ENCODE measurements around the gene RAF1.
A peak's percentile ranks its signal among the peaks of the same experiment; 100 is the strongest.
"Not testable (repeated sequence)": the region's sequence is repeated elsewhere in the genome, so short reads cannot be mapped to it uniquely, and the experiment has no call there.

The RAF1 gene

DNA sequence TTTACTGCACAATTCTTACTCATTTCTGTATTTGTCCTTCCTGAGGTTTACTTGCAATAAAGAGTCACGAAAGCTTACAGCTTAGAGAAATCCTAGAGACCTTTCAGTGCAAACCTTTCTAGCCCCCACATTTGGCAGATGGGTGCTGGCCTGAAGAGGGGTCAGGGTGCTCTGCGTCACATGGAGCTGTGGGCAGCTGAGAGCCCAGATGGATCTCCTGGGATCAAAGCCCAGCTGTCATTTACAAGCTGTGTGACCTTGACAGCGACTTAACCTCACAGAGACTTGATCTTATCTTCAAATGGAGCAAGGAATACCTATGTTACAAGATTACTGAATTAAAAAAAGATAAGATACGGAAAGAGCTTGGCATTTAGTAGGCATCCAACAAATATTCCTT is 24.0 kb upstream of the RAF1 start:
- ATAC-seq (no peak), DNase-seq (no peak)
- H3K4me1 Mint-ChIP-seq = no peaks in the 10 kb centered on the region
- no peak overlapping the region for H3K27ac Mint-ChIP-seq
- no peak overlapping the region for H3K4me3 Mint-ChIP-seq
- H3K9me3 Mint-ChIP-seq = no peaks in the 10 kb centered on the region
- peaks cover 7% of the 10 kb centered on the region for H3K27me3 Mint-ChIP-seq

DNA sequence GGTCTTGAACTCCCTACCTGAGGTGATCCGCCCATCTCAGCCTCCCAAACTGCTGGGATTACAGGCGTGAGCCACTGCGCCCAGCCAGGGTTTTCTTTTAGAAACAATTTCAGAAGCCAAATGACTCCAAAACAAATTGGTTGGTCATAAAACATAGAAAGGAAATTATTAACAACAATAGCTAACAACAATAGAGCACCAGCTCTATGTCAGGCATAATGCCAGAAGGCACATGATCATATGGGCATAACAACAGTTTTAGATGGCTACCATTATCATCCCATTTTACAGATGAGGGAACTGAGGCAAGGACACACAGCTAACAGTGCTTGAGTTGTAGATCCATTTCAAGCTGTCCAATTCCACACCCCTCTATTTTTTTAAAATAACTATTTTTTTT is 22.2 kb upstream of the RAF1 start:
- Mint-ChIP-seq H3K9me3 (no peaks in the 10 kb centered on the region), H3K27me3 (peaks cover 7% of the 10 kb centered on the region), H3K4me1 (peaks cover 11% of the 10 kb centered on the region), H3K27ac (no peak overlapping the region), H3K4me3 (no peak overlapping the region)
- DNase-seq (no peak), ATAC-seq (no peak)

DNA sequence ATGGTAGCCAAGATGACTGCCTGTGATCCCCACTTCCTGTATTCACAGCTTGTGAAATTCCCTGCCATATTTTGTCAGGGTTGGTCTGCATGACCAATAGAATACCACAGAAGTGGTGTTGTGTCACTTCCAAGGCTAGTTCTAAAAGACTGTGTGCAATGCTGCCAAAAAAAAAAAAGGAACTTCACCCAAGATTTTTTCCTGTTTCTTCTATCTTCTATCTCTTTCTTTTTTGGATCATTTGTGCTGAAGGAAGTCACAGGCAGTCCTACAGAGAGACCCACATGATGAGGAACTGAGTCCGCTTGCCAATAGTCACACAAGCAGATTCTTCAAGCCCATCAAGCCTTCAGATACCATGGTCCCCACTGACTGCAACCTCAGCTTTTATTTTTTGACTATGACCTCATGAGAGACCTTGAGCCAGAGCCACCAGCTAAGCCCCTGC is 18.1 kb upstream of the RAF1 start:
- no peak for DNase-seq
- Mint-ChIP-seq H3K9me3 (no peaks in the 10 kb centered on the region), H3K4me3 (no peak overlapping the region), H3K27me3 (no peaks in the 10 kb centered on the region), H3K4me1 (peaks cover 11% of the 10 kb centered on the region), H3K27ac (peak overlapping the region in 1 of 2 donors; percentile 40)
- no peak for ATAC-seq

DNA sequence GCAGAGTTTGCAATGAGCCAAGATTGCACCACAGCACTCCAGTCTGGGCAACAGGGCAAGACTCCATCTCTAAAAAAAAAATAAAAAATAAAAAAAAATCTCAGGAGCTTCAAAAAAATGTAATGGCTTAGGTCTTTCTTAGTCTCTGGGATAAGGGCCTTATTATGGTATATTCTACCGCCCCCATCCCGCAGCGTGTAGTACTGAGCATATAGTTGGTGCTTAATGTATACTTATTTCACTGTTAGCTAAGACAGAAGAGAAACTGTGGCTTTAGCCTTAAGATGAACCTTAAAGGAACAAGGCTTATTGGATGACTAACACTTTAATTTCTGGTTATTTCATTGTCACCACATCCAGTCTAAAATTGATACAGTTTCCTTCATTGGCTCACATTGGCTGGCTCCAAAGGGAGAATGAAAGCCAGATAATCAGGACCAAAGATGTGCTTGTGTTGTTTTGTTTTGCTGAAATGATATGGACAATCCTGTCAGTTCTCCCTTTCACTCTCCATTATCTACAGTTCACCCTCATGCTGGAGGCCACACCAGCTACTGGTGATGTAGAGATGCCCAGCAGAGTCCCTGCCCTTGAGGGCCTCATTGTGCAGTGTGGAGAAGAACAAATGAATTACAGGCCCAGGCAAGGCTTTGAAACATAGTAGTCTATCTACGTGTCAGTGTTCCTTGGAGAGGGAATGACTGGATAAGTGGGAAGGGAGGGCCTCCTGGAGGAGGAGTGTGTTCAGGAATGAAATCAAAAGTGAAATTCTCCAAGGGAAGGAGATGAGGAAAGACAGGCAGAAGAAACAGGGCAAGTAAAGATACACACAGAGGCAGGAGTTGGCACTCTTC is 17.4 kb upstream of the RAF1 start:
- ATAC-seq = no peak
- no peaks in the 10 kb centered on the region for H3K27me3 Mint-ChIP-seq
- H3K27ac Mint-ChIP-seq = peak overlapping the region; percentile 22 to 96
- peaks cover 11% of the 10 kb centered on the region for H3K4me1 Mint-ChIP-seq
- no peaks in the 10 kb centered on the region for H3K9me3 Mint-ChIP-seq
- peak overlapping the region in 1 of 2 donors; percentile 3 for H3K4me3 Mint-ChIP-seq
- no peak for DNase-seq

DNA sequence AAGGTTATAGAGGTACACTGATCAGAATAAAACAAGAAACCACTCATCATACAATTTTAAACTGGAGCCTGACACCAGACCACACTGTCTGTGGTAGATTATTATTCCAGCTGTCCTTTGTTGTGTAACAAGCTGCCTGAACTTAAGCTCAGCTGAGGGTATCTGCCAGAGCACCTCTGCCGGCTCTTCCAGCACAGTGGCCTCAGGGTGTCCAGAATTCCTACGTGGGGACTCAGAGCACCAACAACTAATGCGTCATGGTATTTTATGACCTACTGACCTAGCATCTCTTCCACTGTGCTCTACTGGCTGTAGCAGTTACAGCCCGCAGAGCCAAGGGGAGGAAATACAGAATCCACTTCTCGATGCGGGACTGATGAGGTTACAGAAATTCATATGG is 15.6 kb upstream of the RAF1 start:
- ATAC-seq (no peak), DNase-seq (no peak)
- H3K9me3 Mint-ChIP-seq = peaks cover 0 to 11% of the 10 kb centered on the region in 2 donors
- no peak overlapping the region for H3K4me3 Mint-ChIP-seq
- no peaks in the 10 kb centered on the region for H3K27me3 Mint-ChIP-seq
- peaks cover 11% of the 10 kb centered on the region for H3K4me1 Mint-ChIP-seq
- H3K27ac Mint-ChIP-seq = no peak overlapping the region

DNA sequence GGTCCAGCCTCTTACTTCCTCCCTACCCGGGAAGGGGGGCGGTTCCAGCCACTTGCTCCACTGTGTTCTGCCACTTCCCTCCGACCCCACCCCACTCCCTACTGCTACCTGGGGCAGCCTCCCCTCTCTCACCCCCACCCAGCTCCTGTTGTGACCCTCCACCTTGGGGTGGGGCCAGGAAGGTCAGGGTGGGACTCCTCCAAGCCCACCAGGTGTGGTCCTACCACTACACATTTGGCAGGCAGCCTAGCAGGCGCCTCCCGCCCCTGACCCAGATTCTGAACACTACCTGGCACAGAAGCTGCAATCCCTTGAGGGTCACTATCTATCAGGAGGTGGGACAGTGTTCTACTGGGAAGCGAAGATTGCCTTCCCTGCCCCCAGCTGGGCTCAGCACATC is 13.7 kb upstream of the RAF1 start:
- Mint-ChIP-seq H3K27me3 (no peaks in the 10 kb centered on the region), H3K4me1 (peaks cover 11% of the 10 kb centered on the region), H3K4me3 (no peak overlapping the region), H3K9me3 (peaks cover 0 to 11% of the 10 kb centered on the region in 2 donors), H3K27ac (no peak overlapping the region)
- DNase-seq (no peak), ATAC-seq (no peak)

DNA sequence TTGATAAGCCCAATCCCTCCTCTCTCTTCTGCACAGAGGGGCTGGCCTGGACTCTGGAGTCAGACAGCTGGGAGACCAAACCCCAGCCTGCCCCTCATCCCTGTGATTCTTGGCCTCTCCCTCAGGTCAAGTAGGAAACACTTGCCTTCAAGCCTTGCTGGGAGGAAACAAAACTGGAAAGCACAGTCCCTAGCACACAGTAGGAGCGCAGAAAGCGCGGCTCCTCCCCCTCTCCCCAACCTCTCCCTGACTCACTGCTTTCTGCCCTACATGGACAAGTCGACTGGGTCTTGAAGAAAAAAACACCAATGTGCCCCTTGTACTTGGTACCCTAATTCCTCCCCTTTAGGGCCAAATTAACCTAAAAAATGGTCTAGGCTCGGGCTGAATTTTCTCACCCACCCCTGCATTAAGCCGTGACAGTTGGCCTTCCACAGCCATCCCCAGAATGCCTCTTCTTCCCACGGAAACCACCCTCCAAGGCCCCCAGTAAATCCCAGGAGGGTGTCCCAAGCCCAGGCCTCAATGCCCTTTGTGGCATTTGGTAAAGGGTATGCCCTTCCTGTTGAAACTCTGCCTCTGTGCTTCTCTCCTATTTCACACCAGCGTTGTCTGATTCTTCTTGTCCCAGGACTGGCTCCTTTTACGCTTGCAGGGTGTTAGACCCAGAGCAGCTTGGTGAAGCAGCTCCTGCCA is 11.3 kb upstream of the RAF1 start:
- Mint-ChIP-seq H3K27me3 (no peaks in the 10 kb centered on the region), H3K4me3 (no peak overlapping the region), H3K4me1 (no peaks in the 10 kb centered on the region), H3K27ac (peak overlapping the region in 1 of 2 donors; percentile 30), H3K9me3 (peaks cover 0 to 11% of the 10 kb centered on the region in 2 donors)
- DNase-seq = no peak
- ATAC-seq = no peak

DNA sequence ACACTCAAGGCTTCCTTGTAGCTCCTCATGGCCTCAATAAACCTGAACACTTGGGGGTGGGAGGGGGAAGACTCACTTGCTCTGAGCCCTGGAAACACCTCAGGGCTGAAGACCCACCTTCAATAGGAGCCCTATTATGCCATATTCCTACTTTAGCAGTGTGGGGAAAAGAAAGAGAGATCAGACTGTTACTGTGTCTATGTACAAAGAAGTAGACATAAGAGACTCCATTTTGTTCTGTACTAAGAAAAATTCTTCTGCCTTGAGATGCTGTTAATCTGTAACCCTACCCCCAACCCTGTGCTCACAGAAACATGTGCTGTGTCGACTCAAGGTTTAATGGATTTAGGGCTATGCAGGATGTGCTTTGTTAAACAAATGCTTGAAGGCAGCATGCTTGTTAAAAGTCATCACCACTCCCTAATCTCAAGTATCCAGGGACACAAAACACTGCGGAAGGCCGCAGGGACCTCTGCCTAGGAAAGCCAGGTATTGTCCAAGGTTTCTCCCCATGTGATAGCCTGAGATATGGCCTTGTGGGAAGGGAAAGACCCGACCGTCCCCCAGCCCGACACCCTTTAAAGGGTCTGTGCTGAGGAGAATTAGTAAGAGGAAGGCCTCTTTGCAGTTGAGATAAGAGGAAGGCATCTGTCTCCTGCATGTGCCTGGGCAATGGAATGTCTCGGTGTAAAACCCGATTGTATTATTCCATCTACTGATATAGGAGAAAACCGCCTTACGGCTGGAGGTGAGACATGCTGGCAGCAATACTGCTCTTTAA is 10.2 kb upstream of the RAF1 start:
- H3K4me1 Mint-ChIP-seq, ATAC-seq, H3K4me3 Mint-ChIP-seq, DNase-seq, H3K27ac Mint-ChIP-seq, H3K27me3 Mint-ChIP-seq: not testable (repeated sequence)
- peaks cover 0 to 11% of the 10 kb centered on the region in 2 donors for H3K9me3 Mint-ChIP-seq

DNA sequence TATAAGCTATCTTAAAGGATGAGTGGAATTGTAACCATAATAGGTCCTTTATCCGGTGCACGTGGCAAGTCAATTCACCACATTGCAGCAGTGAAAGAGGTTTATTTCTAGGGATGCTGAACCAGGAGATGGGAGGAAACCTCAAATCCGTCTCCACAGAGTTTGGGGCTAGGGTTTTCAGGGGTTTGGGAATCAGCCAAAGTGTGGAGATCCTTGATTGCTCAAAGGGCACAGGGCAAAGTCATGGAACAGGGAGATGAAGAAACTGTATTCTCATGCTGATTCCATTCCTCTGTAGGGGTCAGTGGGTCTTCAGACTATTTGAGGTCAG is 7.2 kb upstream of the RAF1 start:
- DNase-seq (no peak), ATAC-seq (no peak)
- Mint-ChIP-seq H3K4me3 (no peak overlapping the region), H3K4me1 (no peaks in the 10 kb centered on the region), H3K27me3 (no peaks in the 10 kb centered on the region), H3K9me3 (peaks cover 0 to 11% of the 10 kb centered on the region in 2 donors), H3K27ac (no peak overlapping the region)

DNA sequence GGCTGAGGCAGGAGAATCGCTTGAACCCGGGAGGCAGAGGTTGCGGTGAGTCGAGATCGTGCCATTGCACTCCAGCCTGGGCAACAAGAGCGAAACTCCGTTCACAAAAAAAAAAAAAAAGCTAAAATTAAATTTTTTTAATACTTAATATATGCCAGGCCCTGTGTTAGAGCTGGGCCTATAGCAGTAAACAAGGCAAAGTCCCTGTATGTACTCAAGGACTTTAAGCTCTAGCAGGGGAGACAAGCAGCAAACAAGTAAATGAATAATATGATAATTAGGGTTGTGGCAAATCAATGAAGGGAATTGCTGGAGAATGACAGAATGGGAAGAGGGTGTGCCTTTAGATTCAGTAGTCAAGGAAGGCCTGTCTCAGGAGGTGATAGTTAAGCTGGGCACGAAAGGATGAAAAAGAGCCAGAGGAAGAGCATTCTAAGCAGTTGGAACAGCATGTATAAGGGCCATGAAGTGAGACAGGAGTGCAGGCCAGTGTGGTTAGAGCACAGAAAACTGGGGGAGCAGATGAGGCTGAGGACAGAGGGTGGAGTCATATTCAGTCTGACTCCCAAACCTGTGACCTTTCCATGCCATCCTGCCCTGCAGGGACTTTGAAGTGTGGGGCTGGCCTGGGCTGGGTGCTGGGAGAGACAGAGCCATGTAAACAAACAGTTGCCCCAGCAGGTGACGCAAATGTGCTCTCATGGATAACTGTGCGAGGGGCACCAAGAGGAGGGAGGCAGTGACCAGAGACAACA is 6.6 kb upstream of the RAF1 start:
- H3K27ac Mint-ChIP-seq = no peak overlapping the region
- ATAC-seq (no peak), DNase-seq (no peak)
- no peaks in the 10 kb centered on the region for H3K27me3 Mint-ChIP-seq
- H3K9me3 Mint-ChIP-seq = peaks cover 0 to 7% of the 10 kb centered on the region in 2 donors
- no peaks in the 10 kb centered on the region for H3K4me1 Mint-ChIP-seq
- no peak overlapping the region for H3K4me3 Mint-ChIP-seq

DNA sequence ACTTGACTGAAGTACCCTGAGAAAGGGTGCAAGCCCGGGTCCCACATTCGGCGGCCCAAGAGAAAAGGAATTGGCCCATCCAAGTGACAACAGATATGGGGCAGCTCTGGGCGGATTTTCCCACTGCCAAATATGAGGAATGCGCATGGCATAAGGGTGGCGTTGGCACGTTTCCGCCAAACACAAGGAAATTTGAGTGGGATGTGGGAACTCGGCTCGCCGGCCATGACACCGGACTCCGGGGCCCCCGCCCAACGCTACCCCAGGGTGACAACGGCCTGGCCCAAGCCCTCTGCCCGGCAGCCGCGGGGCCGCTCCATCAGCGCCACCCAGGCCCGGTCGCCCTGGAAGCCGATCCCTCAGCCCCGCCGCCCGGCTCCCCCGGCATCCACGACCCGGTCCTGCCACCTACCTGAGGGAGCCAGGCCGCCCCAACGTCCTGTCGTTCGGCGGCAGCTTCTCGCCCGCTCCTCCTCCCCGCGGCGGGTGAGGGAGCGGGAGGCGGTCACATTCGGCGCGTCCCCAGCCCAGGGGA is 449 bp downstream of the RAF1 start:
- H3K4me3 Mint-ChIP-seq = peak overlapping the region; percentile 86 to 94
- peak overlapping the region; percentile 100 for H3K27ac Mint-ChIP-seq
- no peak for DNase-seq
- ATAC-seq = peak; percentile 69
- no peaks in the 10 kb centered on the region for H3K9me3 Mint-ChIP-seq
- no peaks in the 10 kb centered on the region for H3K27me3 Mint-ChIP-seq
- peaks cover 40% of the 10 kb centered on the region for H3K4me1 Mint-ChIP-seq

DNA sequence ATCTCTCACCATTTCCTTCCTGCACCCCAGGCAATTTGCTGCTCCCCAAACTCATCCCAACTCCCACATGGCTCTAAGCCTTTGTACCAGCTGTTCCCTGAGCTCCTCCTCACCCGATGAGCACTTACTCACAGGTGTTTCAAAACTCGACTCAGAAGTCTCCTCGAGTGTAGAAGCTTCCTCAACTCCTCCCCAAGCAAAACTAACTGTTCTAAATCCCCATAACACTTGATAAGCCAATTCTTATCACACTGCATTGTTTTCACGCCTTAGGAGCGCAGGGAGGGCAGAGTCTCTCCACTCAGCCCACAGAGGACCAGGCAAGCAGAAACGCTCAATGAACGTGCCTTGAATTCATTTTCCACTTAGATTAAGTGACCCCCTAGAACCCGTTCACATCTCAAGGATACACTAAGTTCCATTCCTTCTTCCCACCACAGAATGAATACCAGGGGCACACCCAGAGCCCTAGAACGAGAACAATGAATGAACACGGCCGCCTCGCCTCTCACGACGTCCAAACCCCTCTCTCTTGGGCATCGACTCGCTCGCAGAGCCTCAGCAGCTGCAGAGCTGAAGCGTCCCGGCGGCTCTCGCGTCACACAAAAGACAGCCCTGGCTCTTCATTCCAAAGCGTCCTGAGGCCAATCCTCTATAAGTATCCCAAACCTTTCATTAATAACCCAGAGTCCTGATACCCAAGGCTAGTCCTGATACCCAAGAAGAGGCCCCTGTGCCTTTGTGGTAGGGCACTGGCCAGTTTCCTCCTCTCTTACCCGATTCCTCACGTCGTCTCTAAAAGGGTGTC is 1.1 kb downstream of the RAF1 start:
- ATAC-seq (peak; percentile 32), DNase-seq (peak; percentile 24 to 39)
- Mint-ChIP-seq H3K4me3 (peak overlapping the region; percentile 86 to 94), H3K9me3 (no peaks in the 10 kb centered on the region), H3K4me1 (peaks cover 47% of the 10 kb centered on the region), H3K27me3 (no peaks in the 10 kb centered on the region), H3K27ac (peak overlapping the region; percentile 100)

DNA sequence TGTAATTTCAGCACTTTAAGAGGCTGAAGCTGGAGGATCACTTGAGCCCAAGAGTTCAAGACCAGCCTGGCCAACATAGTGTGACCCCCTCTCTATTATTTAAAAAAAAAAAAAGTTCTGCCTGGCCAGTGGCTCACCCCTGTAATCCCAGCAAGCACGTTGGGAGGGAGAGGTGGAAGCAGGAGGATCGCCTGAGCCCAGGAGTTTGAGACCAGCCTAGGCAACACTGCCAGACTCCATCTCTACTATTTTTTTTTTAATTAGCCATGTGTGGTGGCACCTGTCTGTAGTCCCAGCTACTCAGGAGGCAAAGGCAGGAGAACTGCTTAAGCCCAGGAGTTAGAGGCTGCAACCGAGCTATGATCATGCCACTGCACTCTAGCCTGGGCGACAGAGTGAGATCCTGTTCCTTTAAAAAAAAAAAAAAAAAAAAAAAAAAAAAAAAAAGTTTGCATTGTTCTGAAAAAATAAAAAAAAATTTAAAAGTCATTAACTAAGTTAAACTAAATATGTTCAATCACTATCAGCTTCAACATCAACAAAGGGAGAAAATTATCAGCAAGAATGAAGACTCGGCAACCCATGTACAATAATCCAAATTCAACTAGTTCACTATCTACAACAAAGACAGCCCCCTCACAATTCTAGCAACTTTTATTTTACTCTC is 1.9 kb downstream of the RAF1 start:
- DNase-seq (no peak), ATAC-seq (no peak)
- H3K27ac Mint-ChIP-seq = peak overlapping the region; percentile 34 to 100
- peak overlapping the region; percentile 86 to 94 for H3K4me3 Mint-ChIP-seq
- H3K4me1 Mint-ChIP-seq = peaks cover 51% of the 10 kb centered on the region
- H3K27me3 Mint-ChIP-seq = no peaks in the 10 kb centered on the region
- no peaks in the 10 kb centered on the region for H3K9me3 Mint-ChIP-seq

DNA sequence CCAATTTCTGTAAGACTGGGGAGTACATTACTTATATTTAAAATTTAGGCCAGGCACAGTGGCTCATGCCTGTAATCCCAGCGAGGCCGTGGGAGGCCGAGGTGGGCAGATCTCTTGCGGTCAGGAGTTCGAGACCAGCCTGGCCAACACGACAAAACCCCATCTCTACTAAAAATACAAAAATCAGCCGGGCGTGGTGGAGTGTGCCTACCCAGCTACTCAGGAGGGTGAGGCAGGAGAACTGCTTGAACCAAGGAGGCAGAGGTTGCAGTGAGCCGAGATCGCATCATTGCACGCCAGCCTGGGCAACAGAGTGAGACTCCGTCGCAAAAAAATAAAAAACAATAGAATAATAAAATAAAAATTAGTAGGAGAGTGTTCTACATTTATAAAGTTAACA is 2.5 kb downstream of the RAF1 start:
- H3K27me3 Mint-ChIP-seq, H3K9me3 Mint-ChIP-seq, ATAC-seq, DNase-seq, H3K27ac Mint-ChIP-seq: not testable (repeated sequence)
- Mint-ChIP-seq H3K4me3 (peak overlapping the region; percentile 55 to 94), H3K4me1 (peaks cover 58% of the 10 kb centered on the region)
